Measurements from ENCODE around the gene EML5.

- TF ChIP-seq CTCF (IDR thresholded peaks at IDR 0.05) (no peak), POLR2AphosphoS5 (IDR thresholded peaks at IDR 0.05) (no peak)
These were observed 176.1 kb downstream of the EML5 start for GRCh38 chr14:88616697-88617096.

All from sigmoid colon (tissue), 4 donors.